PC-9 (cell line): ENCODE measurements around the gene SCAMP2. TPM values are rescaled to one million over a fixed set of nuclear protein-coding genes. Genes with fewer than 3 reads are reported as not detected.

Experiments used
- BruUV-seq: library from RNA; stranded (reverse); fragments of 400-500 nt; replicated peaks from 2 replicates; lab custom pipeline; 2021; lab: Mats Ljungman, UMichigan
- CTCF ChIA-PET: fragments of 300-600 bp; sonication (Branson Sonifier 250); formaldehyde crosslinking; loops from one replicate; lab custom pipeline; 2022; ENCODE audit warnings: antibody characterized with exemption; lab: Charles Lee
- POLR2A ChIA-PET: fragments of 300-600 bp; sonication (Branson Sonifier 250); formaldehyde crosslinking; loops from one replicate; lab custom pipeline; 2022; ENCODE audit warnings: antibody characterized with exemption; ENCODE audit not compliant: unreplicated experiment; lab: Charles Lee
- DNase-seq, 2 experiments: peaks; one replicate each; pipeline versions ENCODE4 v3.0.0 to v3.0.0-alpha.2; 2015 to 2022; ENCODE audit warnings: mixed read lengths in 1 of 2
- H2AFZ ChIP-seq: fragments of 200-600 bp; sonication (generic); 2 replicates; pipeline ENCODE4 v1.8.1; 2017; ENCODE audit warnings: antibody characterized with exemption
- H3F3A ChIP-seq: fragments of 200-600 bp; sonication (generic); 2 replicates; pipeline ENCODE4 v1.8.1; 2017; ENCODE audit warnings: antibody characterized with exemption, mild to moderate bottlenecking, low read depth; ENCODE audit not compliant: insufficient read depth
- H3K27ac ChIP-seq: fragments of 200-600 bp; sonication (generic); 2 replicates; pipeline ENCODE4 v1.6.1; 2016; ENCODE audit warnings: mixed run types
- H3K27me3 ChIP-seq: fragments of 200-600 bp; sonication (generic); 2 replicates; pipeline ENCODE4 v1.6.1; 2016; ENCODE audit warnings: low read depth, mixed run types; ENCODE audit not compliant: insufficient read depth
- H3K36me3 ChIP-seq: fragments of 200-600 bp; sonication (generic); 2 replicates; pipeline ENCODE4 v1.6.1; 2016; ENCODE audit warnings: low read depth, mixed run types
- H3K4me1 ChIP-seq: fragments of 200-600 bp; sonication (generic); replicated peaks from 2 replicates; pipeline ENCODE4 v1.6.1; 2016; ENCODE audit warnings: mixed run types; ENCODE audit not compliant: insufficient read depth
- H3K4me2 ChIP-seq: fragments of 200-600 bp; sonication (generic); 2 replicates; pipeline ENCODE4 v1.6.1; 2017; ENCODE audit warnings: mixed run types
- H3K4me3 ChIP-seq: fragments of 200-600 bp; sonication (generic); 2 replicates; pipeline ENCODE4 v1.6.1; 2016; ENCODE audit warnings: mixed run types
- H3K79me2 ChIP-seq: fragments of 200-600 bp; sonication (generic); 2 replicates; pipeline ENCODE4 v1.6.1; 2017; ENCODE audit warnings: low read depth, mixed run types
- H3K9me2 ChIP-seq: fragments of 200-600 bp; sonication (generic); 2 replicates; pipeline ENCODE4 v1.8.1; 2017; ENCODE audit warnings: mild to moderate bottlenecking; ENCODE audit not compliant: insufficient read depth
- H3K9me3 ChIP-seq: fragments of 200-600 bp; sonication (generic); 2 replicates; pipeline ENCODE4 v1.8.1; 2016; ENCODE audit warnings: low read depth; ENCODE audit not compliant: insufficient read depth
- H4K20me1 ChIP-seq: fragments of 200-600 bp; sonication (generic); 2 replicates; pipeline ENCODE4 v1.8.1; 2017; ENCODE audit not compliant: insufficient read depth
- CTCF ChIP-seq: fragments of 200-600 bp; sonication (generic); conservative IDR thresholded peaks from 2 replicates; pipeline ENCODE4 v1.6.1; 2017; ENCODE audit warnings: mixed run types, antibody characterized with exemption, mild to moderate bottlenecking, moderate library complexity
- EZH2 ChIP-seq: fragments of 200-600 bp; sonication (generic); IDR thresholded peaks from 2 replicates; pipeline ENCODE4 v1.8.0; 2017; ENCODE audit warnings: antibody characterized with exemption, low read depth
- intact Hi-C: fragments of 100-400 bp; cut with micrococcal nuclease; formaldehyde crosslinking; loops from one replicate; pipeline ENCODE4 v1.10.0; 2022; ENCODE audit not compliant: unreplicated experiment
- total RNA-seq: library from RNA; stranded (reverse); gene quantifications from 2 replicates; pipeline ENCODE4 v1.2.3, GENCODE V29; 2021

Gene SCAMP2
- total RNA-seq, 1 experiment from 2014 or later, result 84.6 TPM

- Histone ChIP-seq H3K9me2 (no peaks in the 10 kb centered on the region), H2AFZ (no peak overlapping the region), H3K27ac (no peak overlapping the region), H4K20me1 (peaks cover 12% of the 10 kb centered on the region; the same call in 1 of the 2 replicates), H3F3A (peaks cover 18% of the 10 kb centered on the region; the same call in 1 of the 2 replicates), H3K4me1 (peaks cover 6% of the 10 kb centered on the region), H3K9me3 (no peaks in the 10 kb centered on the region), H3K4me2 (no peak overlapping the region), H3K27me3 (no peaks in the 10 kb centered on the region), H3K79me2 (peaks cover 5% of the 10 kb centered on the region; the same call in 1 of the 2 replicates), H3K4me3 (no peak overlapping the region), H3K36me3 (peaks cover 3% of the 10 kb centered on the region)
- CTCF ChIA-PET, result no interaction called here
- POLR2A ChIA-PET, result no interaction called here
- DNase-seq, result no peak
- intact Hi-C loops, result no loop called here
- TF ChIP-seq CTCF, result no peak
- no peak for TF ChIP-seq EZH2
- BruUV-seq, result no TSS peak
Measured at GRCh38 chr15:74851960-74852359, 21.2 kb downstream of the SCAMP2 start.

- Histone ChIP-seq H3F3A (peaks cover 16% of the 10 kb centered on the region; the same call in 1 of the 2 replicates), H3K9me3 (no peaks in the 10 kb centered on the region), H4K20me1 (no peaks in the 10 kb centered on the region), H3K27ac (no peak overlapping the region), H3K36me3 (peaks cover 3% of the 10 kb centered on the region), H3K4me1 (no peaks in the 10 kb centered on the region), H3K4me2 (no peak overlapping the region), H3K9me2 (no peaks in the 10 kb centered on the region), H3K4me3 (no peak overlapping the region), H3K79me2 (no peaks in the 10 kb centered on the region), H2AFZ (no peak overlapping the region), H3K27me3 (no peaks in the 10 kb centered on the region)
- TF ChIP-seq CTCF (no peak), EZH2 (no peak)
- POLR2A ChIA-PET, result no interaction called here
- no peak for DNase-seq
- CTCF ChIA-PET, result no interaction called here
- no TSS peak for BruUV-seq
- intact Hi-C loops, result no loop called here
Measured at GRCh38 chr15:74850393-74850792, 22.8 kb downstream of the SCAMP2 start.

GRCh38 chr15:74847432-74847831 is 25.7 kb downstream of the SCAMP2 start:
- H3K9me3 ChIP-seq, result no peaks in the 10 kb centered on the region
- H3K36me3 ChIP-seq, result no peaks in the 10 kb centered on the region; the same call in 1 of the 2 replicates
- no peak for TF ChIP-seq CTCF
- no peak for TF ChIP-seq EZH2
- POLR2A ChIA-PET, result interaction anchor here (0.6 kb wide), 1 partner anchor 9 kb away, joined by 3 read pairs; no protein-coding TSS in a partner anchor
- BruUV-seq, result no TSS peak
- no peaks in the 10 kb centered on the region for H3K9me2 ChIP-seq
- intact Hi-C loops, result no loop called here
- no peak overlapping the region for H3K4me3 ChIP-seq
- no peak overlapping the region for H3K4me2 ChIP-seq
- no peak overlapping the region for H2AFZ ChIP-seq
- H3K27ac ChIP-seq, result no peak overlapping the region
- H3K4me1 ChIP-seq, result peaks cover 5% of the 10 kb centered on the region; the same call in 1 of the 2 replicates
- DNase-seq, result no peak
- CTCF ChIA-PET, result no interaction called here
- H3F3A ChIP-seq, result peaks cover 23% of the 10 kb centered on the region; the same call in 1 of the 2 replicates
- no peaks in the 10 kb centered on the region for H3K27me3 ChIP-seq
- H4K20me1 ChIP-seq, result no peaks in the 10 kb centered on the region
- H3K79me2 ChIP-seq, result no peaks in the 10 kb centered on the region
